KMS-11 (cell line): ENCODE measurements around the gene CCT5.
A peak's percentile ranks its signal among the peaks of the same experiment; 100 is the strongest.

Experiments
- H2AFZ ChIP-seq: fragments of 200-600 bp; sonication (generic); 2 replicates; pipeline ENCODE4 v1.6.1; 2016; ENCODE audit warnings: antibody characterized with exemption, mixed run types, low read depth
- H3K27ac ChIP-seq: fragments of 200-600 bp; sonication (generic); 2 replicates; pipeline ENCODE4 v1.6.1; 2016; ENCODE audit warnings: mild to moderate bottlenecking, mixed run types
- H3K27me3 ChIP-seq: fragments of 200-600 bp; sonication (generic); 2 replicates; pipeline ENCODE4 v1.6.1; 2017; ENCODE audit warnings: mild to moderate bottlenecking, low read depth, mixed run types, moderate library complexity; ENCODE audit not compliant: insufficient read depth
- H3K36me3 ChIP-seq: fragments of 200-600 bp; sonication (generic); 2 replicates; pipeline ENCODE4 v1.6.1; 2017; ENCODE audit warnings: mild to moderate bottlenecking, mixed run types; ENCODE audit not compliant: insufficient read depth
- H3K4me1 ChIP-seq: fragments of 200-600 bp; sonication (generic); 2 replicates; pipeline ENCODE4 v1.6.1; 2016; ENCODE audit warnings: mild to moderate bottlenecking, low read depth, mixed run types; ENCODE audit not compliant: poor library complexity, severe bottlenecking
- H3K4me2 ChIP-seq: fragments of 200-600 bp; sonication (generic); 2 replicates; pipeline ENCODE4 v1.7.0; 2016; ENCODE audit warnings: mild to moderate bottlenecking, mixed run types
- H3K4me3 ChIP-seq: fragments of 200-600 bp; sonication (generic); IDR thresholded peaks from 2 replicates; pipeline ENCODE4 v1.6.1; 2017; ENCODE audit warnings: low read depth, low read length, mixed read lengths; ENCODE audit not compliant: insufficient read depth
- H3K79me2 ChIP-seq: fragments of 200-600 bp; sonication (generic); 2 replicates; pipeline ENCODE4 v1.6.1; 2016; ENCODE audit warnings: low read depth, mixed run types; ENCODE audit not compliant: insufficient read depth
- H3K9ac ChIP-seq: fragments of 200-600 bp; sonication (generic); 2 replicates; pipeline ENCODE4 v1.6.1; 2016; ENCODE audit warnings: mild to moderate bottlenecking, mixed run types
- H4K20me1 ChIP-seq: fragments of 200-600 bp; sonication (generic); 2 replicates; pipeline ENCODE4 v1.6.1; 2016; ENCODE audit warnings: mild to moderate bottlenecking, mixed run types; ENCODE audit not compliant: insufficient read depth
- CTCF ChIP-seq: fragments of 200-600 bp; sonication (generic); conservative IDR thresholded peaks from 2 replicates; pipeline ENCODE4 v1.6.1; 2017; ENCODE audit warnings: low read depth, mild to moderate bottlenecking, antibody characterized with exemption, low read length, moderate library complexity, mixed read lengths

CCT5 gene

GRCh38 chr5:10289991-10290390 lies 39.9 kb downstream of the CCT5 start:
- Histone ChIP-seq H4K20me1 (no peaks in the 10 kb centered on the region), H3K27me3 (no peaks in the 10 kb centered on the region), H3K9ac (no peak overlapping the region), H3K79me2 (no peaks in the 10 kb centered on the region), H3K36me3 (no peaks in the 10 kb centered on the region), H3K4me1 (peaks cover 47% of the 10 kb centered on the region), H3K27ac (no peak overlapping the region), H2AFZ (no peak overlapping the region), H3K4me2 (peak overlapping the region; percentile 91; the same call in 1 of the 2 replicates), H3K4me3 (no peak overlapping the region)
- TF ChIP-seq CTCF, result no peak

GRCh38 chr5:10290438-10290837 lies 40.4 kb downstream of the CCT5 start:
- Histone ChIP-seq H3K27me3 (no peaks in the 10 kb centered on the region), H4K20me1 (no peaks in the 10 kb centered on the region), H3K79me2 (no peaks in the 10 kb centered on the region), H3K4me3 (no peak overlapping the region), H3K4me1 (peaks cover 42% of the 10 kb centered on the region), H3K4me2 (no peak overlapping the region), H3K36me3 (no peaks in the 10 kb centered on the region), H2AFZ (no peak overlapping the region), H3K9ac (no peak overlapping the region), H3K27ac (no peak overlapping the region)
- TF ChIP-seq CTCF, result no peak

- Histone ChIP-seq H3K4me1 (peaks cover 29% of the 10 kb centered on the region), H3K36me3 (no peaks in the 10 kb centered on the region), H3K4me3 (no peak overlapping the region), H4K20me1 (no peaks in the 10 kb centered on the region), H3K9ac (no peak overlapping the region), H3K4me2 (no peak overlapping the region), H3K27ac (no peak overlapping the region), H3K79me2 (no peaks in the 10 kb centered on the region), H2AFZ (no peak overlapping the region), H3K27me3 (no peaks in the 10 kb centered on the region)
- TF ChIP-seq CTCF, result no peak
Observed at GRCh38 chr5:10291692-10292339, 41.7 kb downstream of the CCT5 start.

- Histone ChIP-seq H3K27me3 (no peaks in the 10 kb centered on the region), H3K4me1 (peaks cover 8% of the 10 kb centered on the region), H4K20me1 (no peaks in the 10 kb centered on the region), H3K9ac (no peak overlapping the region), H3K4me3 (no peak overlapping the region), H3K36me3 (no peaks in the 10 kb centered on the region), H3K79me2 (no peaks in the 10 kb centered on the region), H2AFZ (no peak overlapping the region), H3K4me2 (no peak overlapping the region), H3K27ac (no peak overlapping the region)
- TF ChIP-seq CTCF, result no peak
Observed at GRCh38 chr5:10293907-10294662, 44.0 kb downstream of the CCT5 start.
